Measurements from ENCODE around the gene INAFM2. TPM values are rescaled to one million over a fixed set of nuclear protein-coding genes. Genes with fewer than 3 reads are reported as not detected.

INAFM2 gene
- total and polyA plus RNA-seq, 2 experiments from 2014 or later, result 18.1 to 32.7 TPM

GRCh38 chr15:40354408-40355171, 31.1 kb downstream of the INAFM2 start:
- Mint-ChIP-seq H3K27ac (no peak overlapping the region), H3K27me3 (ENCODE audit: insufficient read depth, low read depth, poor library complexity) (peaks cover 19% of the 10 kb centered on the region), H3K9me3 (peaks cover 3% of the 10 kb centered on the region; the same call in 2 of the 3 replicates), H3K4me3 (peak overlapping the region; percentile 16; the same call in 2 of the 3 replicates), H3K4me1 (peaks cover 34% of the 10 kb centered on the region), H3K36me3 (ENCODE audit: low read depth) (no peaks in the 10 kb centered on the region; the same call in 2 of the 3 replicates)
- no peak for TF ChIP-seq POLR2AphosphoS5 (IDR thresholded peaks at IDR 0.05; ENCODE audit: low read depth)
- TF ChIP-seq, protein P1, sequence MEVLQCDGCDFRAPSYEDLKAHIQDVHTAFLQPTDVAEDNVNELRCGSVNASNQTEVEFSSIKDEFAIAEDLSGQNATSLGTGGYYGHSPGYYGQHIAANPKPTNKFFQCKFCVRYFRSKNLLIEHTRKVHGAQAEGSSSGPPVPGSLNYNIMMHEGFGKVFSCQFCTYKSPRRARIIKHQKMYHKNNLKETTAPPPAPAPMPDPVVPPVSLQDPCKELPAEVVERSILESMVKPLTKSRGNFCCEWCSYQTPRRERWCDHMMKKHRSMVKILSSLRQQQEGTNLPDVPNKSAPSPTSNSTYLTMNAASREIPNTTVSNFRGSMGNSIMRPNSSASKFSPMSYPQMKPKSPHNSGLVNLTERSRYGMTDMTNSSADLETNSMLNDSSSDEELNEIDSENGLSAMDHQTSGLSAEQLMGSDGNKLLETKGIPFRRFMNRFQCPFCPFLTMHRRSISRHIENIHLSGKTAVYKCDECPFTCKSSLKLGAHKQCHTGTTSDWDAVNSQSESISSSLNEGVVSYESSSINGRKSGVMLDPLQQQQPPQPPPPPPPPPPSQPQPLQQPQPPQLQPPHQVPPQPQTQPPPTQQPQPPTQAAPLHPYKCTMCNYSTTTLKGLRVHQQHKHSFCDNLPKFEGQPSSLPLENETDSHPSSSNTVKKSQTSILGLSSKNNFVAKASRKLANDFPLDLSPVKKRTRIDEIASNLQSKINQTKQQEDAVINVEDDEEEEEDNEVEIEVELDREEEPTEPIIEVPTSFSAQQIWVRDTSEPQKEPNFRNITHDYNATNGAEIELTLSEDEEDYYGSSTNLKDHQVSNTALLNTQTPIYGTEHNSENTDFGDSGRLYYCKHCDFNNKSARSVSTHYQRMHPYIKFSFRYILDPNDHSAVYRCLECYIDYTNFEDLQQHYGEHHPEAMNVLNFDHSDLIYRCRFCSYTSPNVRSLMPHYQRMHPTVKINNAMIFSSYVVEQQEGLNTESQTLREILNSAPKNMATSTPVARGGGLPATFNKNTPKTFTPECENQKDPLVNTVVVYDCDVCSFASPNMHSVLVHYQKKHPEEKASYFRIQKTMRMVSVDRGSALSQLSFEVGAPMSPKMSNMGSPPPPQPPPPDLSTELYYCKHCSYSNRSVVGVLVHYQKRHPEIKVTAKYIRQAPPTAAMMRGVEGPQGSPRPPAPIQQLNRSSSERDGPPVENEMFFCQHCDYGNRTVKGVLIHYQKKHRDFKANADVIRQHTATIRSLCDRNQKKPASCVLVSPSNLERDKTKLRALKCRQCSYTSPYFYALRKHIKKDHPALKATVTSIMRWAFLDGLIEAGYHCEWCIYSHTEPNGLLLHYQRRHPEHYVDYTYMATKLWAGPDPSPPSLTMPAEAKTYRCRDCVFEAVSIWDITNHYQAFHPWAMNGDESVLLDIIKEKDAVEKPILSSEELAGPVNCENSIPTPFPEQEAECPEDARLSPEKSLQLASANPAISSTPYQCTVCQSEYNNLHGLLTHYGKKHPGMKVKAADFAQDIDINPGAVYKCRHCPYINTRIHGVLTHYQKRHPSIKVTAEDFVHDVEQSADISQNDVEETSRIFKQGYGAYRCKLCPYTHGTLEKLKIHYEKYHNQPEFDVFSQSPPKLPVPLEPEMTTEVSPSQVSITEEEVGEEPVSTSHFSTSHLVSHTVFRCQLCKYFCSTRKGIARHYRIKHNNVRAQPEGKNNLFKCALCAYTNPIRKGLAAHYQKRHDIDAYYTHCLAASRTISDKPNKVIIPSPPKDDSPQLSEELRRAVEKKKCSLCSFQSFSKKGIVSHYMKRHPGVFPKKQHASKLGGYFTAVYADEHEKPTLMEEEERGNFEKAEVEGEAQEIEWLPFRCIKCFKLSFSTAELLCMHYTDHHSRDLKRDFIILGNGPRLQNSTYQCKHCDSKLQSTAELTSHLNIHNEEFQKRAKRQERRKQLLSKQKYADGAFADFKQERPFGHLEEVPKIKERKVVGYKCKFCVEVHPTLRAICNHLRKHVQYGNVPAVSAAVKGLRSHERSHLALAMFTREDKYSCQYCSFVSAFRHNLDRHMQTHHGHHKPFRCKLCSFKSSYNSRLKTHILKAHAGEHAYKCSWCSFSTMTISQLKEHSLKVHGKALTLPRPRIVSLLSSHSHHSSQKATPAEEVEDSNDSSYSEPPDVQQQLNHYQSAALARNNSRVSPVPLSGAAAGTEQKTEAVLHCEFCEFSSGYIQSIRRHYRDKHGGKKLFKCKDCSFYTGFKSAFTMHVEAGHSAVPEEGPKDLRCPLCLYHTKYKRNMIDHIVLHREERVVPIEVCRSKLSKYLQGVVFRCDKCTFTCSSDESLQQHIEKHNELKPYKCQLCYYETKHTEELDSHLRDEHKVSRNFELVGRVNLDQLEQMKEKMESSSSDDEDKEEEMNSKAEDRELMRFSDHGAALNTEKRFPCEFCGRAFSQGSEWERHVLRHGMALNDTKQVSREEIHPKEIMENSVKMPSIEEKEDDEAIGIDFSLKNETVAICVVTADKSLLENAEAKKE (CRISPR knock-in tag; IDR thresholded peaks at IDR 0.05), result no peak
- no peak for TF ChIP-seq NANOG (IDR thresholded peaks at IDR 0.05; ENCODE audit: borderline replicate concordance)
- TF ChIP-seq EZH2 (IDR thresholded peaks at IDR 0.05; ENCODE audit: low read depth, unreplicated experiment), result no peak
- TF ChIP-seq ZNF331 (CRISPR knock-in tag; IDR thresholded peaks at IDR 0.05; ENCODE audit: low read depth), result no peak
- TF ChIP-seq, protein P2, sequence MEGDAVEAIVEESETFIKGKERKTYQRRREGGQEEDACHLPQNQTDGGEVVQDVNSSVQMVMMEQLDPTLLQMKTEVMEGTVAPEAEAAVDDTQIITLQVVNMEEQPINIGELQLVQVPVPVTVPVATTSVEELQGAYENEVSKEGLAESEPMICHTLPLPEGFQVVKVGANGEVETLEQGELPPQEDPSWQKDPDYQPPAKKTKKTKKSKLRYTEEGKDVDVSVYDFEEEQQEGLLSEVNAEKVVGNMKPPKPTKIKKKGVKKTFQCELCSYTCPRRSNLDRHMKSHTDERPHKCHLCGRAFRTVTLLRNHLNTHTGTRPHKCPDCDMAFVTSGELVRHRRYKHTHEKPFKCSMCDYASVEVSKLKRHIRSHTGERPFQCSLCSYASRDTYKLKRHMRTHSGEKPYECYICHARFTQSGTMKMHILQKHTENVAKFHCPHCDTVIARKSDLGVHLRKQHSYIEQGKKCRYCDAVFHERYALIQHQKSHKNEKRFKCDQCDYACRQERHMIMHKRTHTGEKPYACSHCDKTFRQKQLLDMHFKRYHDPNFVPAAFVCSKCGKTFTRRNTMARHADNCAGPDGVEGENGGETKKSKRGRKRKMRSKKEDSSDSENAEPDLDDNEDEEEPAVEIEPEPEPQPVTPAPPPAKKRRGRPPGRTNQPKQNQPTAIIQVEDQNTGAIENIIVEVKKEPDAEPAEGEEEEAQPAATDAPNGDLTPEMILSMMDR (conservative IDR thresholded peaks at IDR 0.05; ENCODE audit: low read depth in 2 of 2), result peak in 1 of 2 experiments; percentile 49; a peak in 3 of 4 replicates
- Histone ChIP-seq H3K9me2 (ENCODE audit: insufficient read depth) (no peaks in the 10 kb centered on the region), H3F3A (replicated peaks; ENCODE audit: low read depth) (peaks cover 22% of the 10 kb centered on the region), H3K4me3 (peak overlapping the region; percentile 44), H3K79me2 (replicated peaks; ENCODE audit: insufficient read depth) (no peaks in the 10 kb centered on the region), H3K4me1 (ENCODE audit: insufficient read depth) (peaks cover 25% of the 10 kb centered on the region), H3K36me3 (ENCODE audit: insufficient read depth) (no peaks in the 10 kb centered on the region), H2AFZ (peak overlapping the region; percentile 95), H4K20me1 (replicated peaks; ENCODE audit: insufficient read depth) (no peaks in the 10 kb centered on the region), H3K4me2 (peak overlapping the region; percentile 80), H3K27ac (ENCODE audit: low read depth) (no peak overlapping the region), H3K27me3 (ENCODE audit: insufficient read depth) (peaks cover 22% of the 10 kb centered on the region)
- peak; percentile 44 for ATAC-seq
- DNase-seq (ENCODE audit: low spot score), result peak; percentile 83

Data from GM23338 (cell line).